ENCODE results near the gene CYB5A.
"Not testable (repeated sequence)": the region's sequence is repeated elsewhere in the genome, so short reads cannot be mapped to it uniquely, and the experiment has no call there.

The CYB5A gene

GRCh38 chr18:74294526-74294925 is 2.8 kb upstream of the CYB5A start:
- DNase-seq (ENCODE audit: low read depth), result no peak

- not testable (repeated sequence) for DNase-seq (ENCODE audit: low read depth)
Measured at GRCh38 chr18:74292982-74293381, 1.2 kb upstream of the CYB5A start.

- no peak for DNase-seq (ENCODE audit: low read depth)
Measured at GRCh38 chr18:74292541-74292858, 737 bp upstream of the CYB5A start.

- DNase-seq (ENCODE audit: low read depth), result no peak
Measured at GRCh38 chr18:74291472-74291770, 342 bp downstream of the CYB5A start.

GRCh38 chr18:74290794-74291471 is 830 bp downstream of the CYB5A start:
- no peak for DNase-seq (ENCODE audit: low read depth)

- DNase-seq (ENCODE audit: low read depth), result no peak
Measured at GRCh38 chr18:74290021-74290420, 1.7 kb downstream of the CYB5A start.

- DNase-seq (ENCODE audit: low read depth), result no peak
Measured at GRCh38 chr18:74289137-74289536, 2.6 kb downstream of the CYB5A start.

- DNase-seq (ENCODE audit: low read depth), result no peak
Measured at GRCh38 chr18:74288730-74289129, 3.0 kb downstream of the CYB5A start.

GRCh38 chr18:74288041-74288440 is 3.7 kb downstream of the CYB5A start:
- DNase-seq (ENCODE audit: low read depth), result no peak

- DNase-seq (ENCODE audit: low read depth), result no peak
Measured at GRCh38 chr18:74286856-74287255, 4.9 kb downstream of the CYB5A start.

GRCh38 chr18:74286106-74286855 is 5.5 kb downstream of the CYB5A start:
- no peak for DNase-seq (ENCODE audit: low read depth)

GRCh38 chr18:74285583-74285982 is 6.2 kb downstream of the CYB5A start:
- DNase-seq (ENCODE audit: low read depth), result not testable (repeated sequence)

GRCh38 chr18:74284980-74285355 is 6.8 kb downstream of the CYB5A start:
- DNase-seq (ENCODE audit: low read depth), result no peak

GRCh38 chr18:74284191-74284979 is 7.4 kb downstream of the CYB5A start:
- DNase-seq (ENCODE audit: low read depth), result no peak

- DNase-seq (ENCODE audit: low read depth), result no peak
Measured at GRCh38 chr18:74283646-74284045, 8.1 kb downstream of the CYB5A start.

- DNase-seq (ENCODE audit: low read depth), result no peak
Measured at GRCh38 chr18:74282755-74283554, 8.8 kb downstream of the CYB5A start.

- DNase-seq (ENCODE audit: low read depth), result no peak
Measured at GRCh38 chr18:74281980-74282754, 9.6 kb downstream of the CYB5A start.

- DNase-seq (ENCODE audit: low read depth), result no peak
Measured at GRCh38 chr18:74281011-74281979, 10.5 kb downstream of the CYB5A start.

GRCh38 chr18:74278983-74279382 is 12.8 kb downstream of the CYB5A start:
- DNase-seq (ENCODE audit: low read depth), result no peak

- no peak for DNase-seq (ENCODE audit: low read depth)
Measured at GRCh38 chr18:74278058-74278457, 13.7 kb downstream of the CYB5A start.
